ENCODE results near the gene HSD17B4. TPM values are rescaled to one million over a fixed set of nuclear protein-coding genes. Genes with fewer than 3 reads are reported as not detected.
"Not testable (repeated sequence)": the region's sequence is repeated elsewhere in the genome, so short reads cannot be mapped to it uniquely, and the experiment has no call there.

Gene HSD17B4
- 10 to 100 TPM; 68.3 to 74.2 TPM for total RNA-seq

GRCh38 chr5:119452373-119453039 lies at the start of gene HSD17B4:
TSS of gene HSD17B4 (plus strand) at chr5:119452497. CDS start at chr5:119452576, 79 bp downstream.
- H3K4me3 Mint-ChIP-seq = peak within 1 kb of the TSS; percentile 98
- H3K36me3 Mint-ChIP-seq = peaks cover 8% of the 10 kb centered on the region
- H3K27ac Mint-ChIP-seq = peak within 1 kb of the TSS; percentile 88
- H3K27me3 Mint-ChIP-seq = no peaks in the 10 kb centered on the region
- peaks cover 7% of the 10 kb centered on the region for H3K9me3 Mint-ChIP-seq
- peaks cover 17% of the 10 kb centered on the region for H3K4me1 Mint-ChIP-seq
- DNase-seq = peak; percentile 84

GRCh38 chr5:119402555-119402954 lies 49.7 kb upstream of the HSD17B4 start:
- Mint-ChIP-seq H3K4me1 (peaks cover 50% of the 10 kb centered on the region), H3K36me3 (peaks cover 22% of the 10 kb centered on the region)
- DNase-seq = no peak

GRCh38 chr5:119404033-119404432 lies 48.3 kb upstream of the HSD17B4 start:
- H3K36me3 Mint-ChIP-seq = peaks cover 8% of the 10 kb centered on the region
- H3K9me3 Mint-ChIP-seq = peaks cover 1% of the 10 kb centered on the region
- no peak overlapping the region for H3K4me3 Mint-ChIP-seq
- no peak for DNase-seq
- no peaks in the 10 kb centered on the region for H3K27me3 Mint-ChIP-seq
- H3K4me1 Mint-ChIP-seq = peaks cover 38% of the 10 kb centered on the region
- H3K27ac Mint-ChIP-seq = no peak overlapping the region

More at GRCh38 chr5:119402555-119402954, 49.7 kb upstream of the HSD17B4 start:
- Mint-ChIP-seq H3K27me3 (no peaks in the 10 kb centered on the region), H3K4me3 (no peak overlapping the region), H3K27ac (peak overlapping the region; percentile 18), H3K9me3 (peaks cover 1% of the 10 kb centered on the region)

- Mint-ChIP-seq H3K4me3 (no peak overlapping the region), H3K4me1 (peaks cover 40% of the 10 kb centered on the region), H3K36me3 (peaks cover 2% of the 10 kb centered on the region), H3K9me3 (no peaks in the 10 kb centered on the region), H3K27ac (no peak overlapping the region), H3K27me3 (no peaks in the 10 kb centered on the region)
- no peak for DNase-seq
Measured at GRCh38 chr5:119405419-119405818, 46.9 kb upstream of the HSD17B4 start.

GRCh38 chr5:119406551-119407110 lies 45.7 kb upstream of the HSD17B4 start:
- no peak overlapping the region for H3K27ac Mint-ChIP-seq
- H3K27me3 Mint-ChIP-seq = no peaks in the 10 kb centered on the region
- peaks cover 49% of the 10 kb centered on the region for H3K4me1 Mint-ChIP-seq
- no peak for DNase-seq
- H3K36me3 Mint-ChIP-seq = peaks cover 2% of the 10 kb centered on the region
- H3K9me3 Mint-ChIP-seq = no peaks in the 10 kb centered on the region
- H3K4me3 Mint-ChIP-seq = no peak overlapping the region

GRCh38 chr5:119409235-119409815 lies 43.0 kb upstream of the HSD17B4 start:
- Mint-ChIP-seq H3K4me1 (peaks cover 47% of the 10 kb centered on the region), H3K9me3 (no peaks in the 10 kb centered on the region), H3K36me3 (no peaks in the 10 kb centered on the region), H3K27ac (no peak overlapping the region), H3K4me3 (no peak overlapping the region), H3K27me3 (no peaks in the 10 kb centered on the region)
- no peak for DNase-seq

- DNase-seq = no peak
- H3K4me3 Mint-ChIP-seq = no peak overlapping the region
- peaks cover 40% of the 10 kb centered on the region for H3K4me1 Mint-ChIP-seq
- H3K27ac Mint-ChIP-seq = peak overlapping the region; percentile 2
- no peaks in the 10 kb centered on the region for H3K27me3 Mint-ChIP-seq
- no peaks in the 10 kb centered on the region for H3K36me3 Mint-ChIP-seq
- no peaks in the 10 kb centered on the region for H3K9me3 Mint-ChIP-seq
Measured at GRCh38 chr5:119410448-119411159, 41.7 kb upstream of the HSD17B4 start.

- H3K27ac Mint-ChIP-seq = peak overlapping the region; percentile 93
- no peaks in the 10 kb centered on the region for H3K36me3 Mint-ChIP-seq
- H3K4me3 Mint-ChIP-seq = peak overlapping the region; percentile 88
- peak; percentile 40 for DNase-seq
- no peaks in the 10 kb centered on the region for H3K27me3 Mint-ChIP-seq
- peaks cover 38% of the 10 kb centered on the region for H3K4me1 Mint-ChIP-seq
- H3K9me3 Mint-ChIP-seq = no peaks in the 10 kb centered on the region
Measured at GRCh38 chr5:119411361-119412278, 40.7 kb upstream of the HSD17B4 start.

GRCh38 chr5:119412279-119413227 lies 39.7 kb upstream of the HSD17B4 start:
- Mint-ChIP-seq H3K27ac (peak overlapping the region; percentile 93), H3K9me3 (no peaks in the 10 kb centered on the region), H3K27me3 (no peaks in the 10 kb centered on the region), H3K4me1 (peaks cover 39% of the 10 kb centered on the region), H3K4me3 (peak overlapping the region; percentile 88), H3K36me3 (no peaks in the 10 kb centered on the region)
- no peak for DNase-seq

- not testable (repeated sequence) for H3K36me3 Mint-ChIP-seq, H3K27me3 Mint-ChIP-seq, H3K4me3 Mint-ChIP-seq, DNase-seq, H3K9me3 Mint-ChIP-seq
- peak overlapping the region; percentile 28 for H3K27ac Mint-ChIP-seq
- H3K4me1 Mint-ChIP-seq = peaks cover 46% of the 10 kb centered on the region
Measured at GRCh38 chr5:119414124-119414734, 38.1 kb upstream of the HSD17B4 start.

- Mint-ChIP-seq H3K27ac (no peak overlapping the region), H3K4me1 (peaks cover 18% of the 10 kb centered on the region), H3K4me3 (no peak overlapping the region), H3K9me3 (no peaks in the 10 kb centered on the region), H3K27me3 (no peaks in the 10 kb centered on the region), H3K36me3 (no peaks in the 10 kb centered on the region)
- no peak for DNase-seq
Measured at GRCh38 chr5:119417891-119418605, 34.2 kb upstream of the HSD17B4 start.

GRCh38 chr5:119418606-119419100 lies 33.6 kb upstream of the HSD17B4 start:
- no peaks in the 10 kb centered on the region for H3K36me3 Mint-ChIP-seq
- no peak overlapping the region for H3K27ac Mint-ChIP-seq

GRCh38 chr5:119420169-119420568 lies 32.1 kb upstream of the HSD17B4 start:
- no peak for DNase-seq
- Mint-ChIP-seq H3K36me3 (no peaks in the 10 kb centered on the region), H3K27ac (no peak overlapping the region), H3K9me3 (no peaks in the 10 kb centered on the region), H3K4me3 (no peak overlapping the region), H3K4me1 (peaks cover 13% of the 10 kb centered on the region), H3K27me3 (no peaks in the 10 kb centered on the region)

More at GRCh38 chr5:119418606-119419100, 33.6 kb upstream of the HSD17B4 start:
- DNase-seq = no peak
- Mint-ChIP-seq H3K4me3 (no peak overlapping the region), H3K27me3 (no peaks in the 10 kb centered on the region), H3K9me3 (no peaks in the 10 kb centered on the region), H3K4me1 (peaks cover 18% of the 10 kb centered on the region)

Data from activated naive CD8-positive, alpha-beta T cell treated with anti-CD3 and anti-CD28 coated beads for 36 hours (primary cell).